Measurements from ENCODE around the gene STK10. TPM values are rescaled to one million over a fixed set of nuclear protein-coding genes. Genes with fewer than 3 reads are reported as not detected.

STK10 gene
- polyA plus RNA-seq, 1 of the 3 experiments (the other 2 are of a cell fraction): 11.0 TPM

DNA sequence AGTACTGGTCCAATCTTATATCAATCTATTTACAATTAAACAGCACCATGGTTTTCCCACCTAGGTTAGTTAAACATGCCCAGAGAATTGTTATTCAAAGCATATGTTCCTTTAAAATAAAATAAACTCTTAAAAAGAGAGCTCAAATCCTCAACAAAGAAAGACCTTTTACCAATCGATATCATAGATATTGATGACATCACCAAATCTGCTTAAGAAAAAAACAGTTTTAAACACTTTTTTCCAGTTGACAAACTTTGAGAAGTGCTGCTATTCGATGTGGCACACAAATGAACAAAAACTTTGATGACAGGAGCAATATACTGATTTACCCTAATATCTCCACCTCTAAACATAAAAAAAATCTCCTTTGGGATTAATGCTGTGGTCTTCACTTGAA is 21.7 kb upstream of the STK10 start:
- H3K79me2 ChIP-seq (ENCODE audit: insufficient read depth): peaks cover 45% of the 10 kb centered on the region; the same call in 1 of the 2 replicates
- POLR2A ChIA-PET: no interaction called here
- H3K4me3 ChIP-seq (ENCODE audit: low read depth in 2 of 2, low read length in 1 of 2): no peak overlapping the region
- H3K4me1 ChIP-seq (ENCODE audit: control insufficient read depth in 1 of 2, insufficient read depth in 2 of 2, low read depth in 1 of 2, low read length in 1 of 2): no peaks in the 10 kb centered on the region; a peak in 1 of 4 replicates
- H3K36me3 ChIP-seq (replicated peaks in 1 of 2; ENCODE audit: control insufficient read depth in 1 of 2, insufficient read depth in 2 of 2, low read length in 1 of 2): peaks cover 20 to 38% of the 10 kb centered on the region in 2 experiments
- 95% methylated on average over 2 of the region's 2 CpGs for WGBS (ENCODE audit: low lambda C conversion rate)
- H3K27me3 ChIP-seq (ENCODE audit: insufficient read depth): no peaks in the 10 kb centered on the region
- DNase-seq: no peak
- peaks cover 4% of the 10 kb centered on the region for H3F3A ChIP-seq (replicated peaks; ENCODE audit: insufficient read depth)
- TF ChIP-seq, protein P1, sequence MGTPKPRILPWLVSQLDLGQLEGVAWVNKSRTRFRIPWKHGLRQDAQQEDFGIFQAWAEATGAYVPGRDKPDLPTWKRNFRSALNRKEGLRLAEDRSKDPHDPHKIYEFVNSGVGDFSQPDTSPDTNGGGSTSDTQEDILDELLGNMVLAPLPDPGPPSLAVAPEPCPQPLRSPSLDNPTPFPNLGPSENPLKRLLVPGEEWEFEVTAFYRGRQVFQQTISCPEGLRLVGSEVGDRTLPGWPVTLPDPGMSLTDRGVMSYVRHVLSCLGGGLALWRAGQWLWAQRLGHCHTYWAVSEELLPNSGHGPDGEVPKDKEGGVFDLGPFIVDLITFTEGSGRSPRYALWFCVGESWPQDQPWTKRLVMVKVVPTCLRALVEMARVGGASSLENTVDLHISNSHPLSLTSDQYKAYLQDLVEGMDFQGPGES (IDR thresholded peaks at IDR 0.05; ENCODE audit: low read depth, low read length): no peak
- TF ChIP-seq FOXJ3 (CRISPR knock-in tag; IDR thresholded peaks at IDR 0.05): no peak
- no peak for TF ChIP-seq MEF2A (IDR thresholded peaks at IDR 0.05; ENCODE audit: borderline replicate concordance, low read depth)
- no peak for TF ChIP-seq GABPA (IDR thresholded peaks at IDR 0.05; ENCODE audit: low read depth)
- TF ChIP-seq CHD2 (IDR thresholded peaks at IDR 0.05; ENCODE audit: low read length, partially characterized antibody): no peak
- TF ChIP-seq NFIC (IDR thresholded peaks at IDR 0.05; ENCODE audit: borderline replicate concordance): no peak
- no peak for TF ChIP-seq RCOR1 (IDR thresholded peaks at IDR 0.05; ENCODE audit: low read length)
- no peak for TF ChIP-seq FOSL2 (IDR thresholded peaks at IDR 0.05; ENCODE audit: borderline replicate concordance, low read depth)
- TF ChIP-seq TCF12 (IDR thresholded peaks at IDR 0.05): no peak
- TF ChIP-seq SMC3 (IDR thresholded peaks at IDR 0.05; ENCODE audit: low read depth, low read length): no peak
- TF ChIP-seq, protein P2, sequence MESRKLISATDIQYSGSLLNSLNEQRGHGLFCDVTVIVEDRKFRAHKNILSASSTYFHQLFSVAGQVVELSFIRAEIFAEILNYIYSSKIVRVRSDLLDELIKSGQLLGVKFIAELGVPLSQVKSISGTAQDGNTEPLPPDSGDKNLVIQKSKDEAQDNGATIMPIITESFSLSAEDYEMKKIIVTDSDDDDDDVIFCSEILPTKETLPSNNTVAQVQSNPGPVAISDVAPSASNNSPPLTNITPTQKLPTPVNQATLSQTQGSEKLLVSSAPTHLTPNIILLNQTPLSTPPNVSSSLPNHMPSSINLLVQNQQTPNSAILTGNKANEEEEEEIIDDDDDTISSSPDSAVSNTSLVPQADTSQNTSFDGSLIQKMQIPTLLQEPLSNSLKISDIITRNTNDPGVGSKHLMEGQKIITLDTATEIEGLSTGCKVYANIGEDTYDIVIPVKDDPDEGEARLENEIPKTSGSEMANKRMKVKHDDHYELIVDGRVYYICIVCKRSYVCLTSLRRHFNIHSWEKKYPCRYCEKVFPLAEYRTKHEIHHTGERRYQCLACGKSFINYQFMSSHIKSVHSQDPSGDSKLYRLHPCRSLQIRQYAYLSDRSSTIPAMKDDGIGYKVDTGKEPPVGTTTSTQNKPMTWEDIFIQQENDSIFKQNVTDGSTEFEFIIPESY (IDR thresholded peaks at IDR 0.05; ENCODE audit: borderline replicate concordance, low read depth): no peak
- no peak for TF ChIP-seq RAD21 (IDR thresholded peaks at IDR 0.05; ENCODE audit: low read length)
- TF ChIP-seq, protein P3, sequence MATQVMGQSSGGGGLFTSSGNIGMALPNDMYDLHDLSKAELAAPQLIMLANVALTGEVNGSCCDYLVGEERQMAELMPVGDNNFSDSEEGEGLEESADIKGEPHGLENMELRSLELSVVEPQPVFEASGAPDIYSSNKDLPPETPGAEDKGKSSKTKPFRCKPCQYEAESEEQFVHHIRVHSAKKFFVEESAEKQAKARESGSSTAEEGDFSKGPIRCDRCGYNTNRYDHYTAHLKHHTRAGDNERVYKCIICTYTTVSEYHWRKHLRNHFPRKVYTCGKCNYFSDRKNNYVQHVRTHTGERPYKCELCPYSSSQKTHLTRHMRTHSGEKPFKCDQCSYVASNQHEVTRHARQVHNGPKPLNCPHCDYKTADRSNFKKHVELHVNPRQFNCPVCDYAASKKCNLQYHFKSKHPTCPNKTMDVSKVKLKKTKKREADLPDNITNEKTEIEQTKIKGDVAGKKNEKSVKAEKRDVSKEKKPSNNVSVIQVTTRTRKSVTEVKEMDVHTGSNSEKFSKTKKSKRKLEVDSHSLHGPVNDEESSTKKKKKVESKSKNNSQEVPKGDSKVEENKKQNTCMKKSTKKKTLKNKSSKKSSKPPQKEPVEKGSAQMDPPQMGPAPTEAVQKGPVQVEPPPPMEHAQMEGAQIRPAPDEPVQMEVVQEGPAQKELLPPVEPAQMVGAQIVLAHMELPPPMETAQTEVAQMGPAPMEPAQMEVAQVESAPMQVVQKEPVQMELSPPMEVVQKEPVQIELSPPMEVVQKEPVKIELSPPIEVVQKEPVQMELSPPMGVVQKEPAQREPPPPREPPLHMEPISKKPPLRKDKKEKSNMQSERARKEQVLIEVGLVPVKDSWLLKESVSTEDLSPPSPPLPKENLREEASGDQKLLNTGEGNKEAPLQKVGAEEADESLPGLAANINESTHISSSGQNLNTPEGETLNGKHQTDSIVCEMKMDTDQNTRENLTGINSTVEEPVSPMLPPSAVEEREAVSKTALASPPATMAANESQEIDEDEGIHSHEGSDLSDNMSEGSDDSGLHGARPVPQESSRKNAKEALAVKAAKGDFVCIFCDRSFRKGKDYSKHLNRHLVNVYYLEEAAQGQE (IDR thresholded peaks at IDR 0.05; ENCODE audit: low read depth, low read length): no peak
- TF ChIP-seq, protein P4, sequence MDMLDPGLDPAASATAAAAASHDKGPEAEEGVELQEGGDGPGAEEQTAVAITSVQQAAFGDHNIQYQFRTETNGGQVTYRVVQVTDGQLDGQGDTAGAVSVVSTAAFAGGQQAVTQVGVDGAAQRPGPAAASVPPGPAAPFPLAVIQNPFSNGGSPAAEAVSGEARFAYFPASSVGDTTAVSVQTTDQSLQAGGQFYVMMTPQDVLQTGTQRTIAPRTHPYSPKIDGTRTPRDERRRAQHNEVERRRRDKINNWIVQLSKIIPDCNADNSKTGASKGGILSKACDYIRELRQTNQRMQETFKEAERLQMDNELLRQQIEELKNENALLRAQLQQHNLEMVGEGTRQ (IDR thresholded peaks at IDR 0.05; ENCODE audit: borderline replicate concordance, low read depth, low read length): no peak
- no peak for TF ChIP-seq POLR2AphosphoS5 (IDR thresholded peaks at IDR 0.05; ENCODE audit: low read depth, low read length)
- TF ChIP-seq, protein P5, sequence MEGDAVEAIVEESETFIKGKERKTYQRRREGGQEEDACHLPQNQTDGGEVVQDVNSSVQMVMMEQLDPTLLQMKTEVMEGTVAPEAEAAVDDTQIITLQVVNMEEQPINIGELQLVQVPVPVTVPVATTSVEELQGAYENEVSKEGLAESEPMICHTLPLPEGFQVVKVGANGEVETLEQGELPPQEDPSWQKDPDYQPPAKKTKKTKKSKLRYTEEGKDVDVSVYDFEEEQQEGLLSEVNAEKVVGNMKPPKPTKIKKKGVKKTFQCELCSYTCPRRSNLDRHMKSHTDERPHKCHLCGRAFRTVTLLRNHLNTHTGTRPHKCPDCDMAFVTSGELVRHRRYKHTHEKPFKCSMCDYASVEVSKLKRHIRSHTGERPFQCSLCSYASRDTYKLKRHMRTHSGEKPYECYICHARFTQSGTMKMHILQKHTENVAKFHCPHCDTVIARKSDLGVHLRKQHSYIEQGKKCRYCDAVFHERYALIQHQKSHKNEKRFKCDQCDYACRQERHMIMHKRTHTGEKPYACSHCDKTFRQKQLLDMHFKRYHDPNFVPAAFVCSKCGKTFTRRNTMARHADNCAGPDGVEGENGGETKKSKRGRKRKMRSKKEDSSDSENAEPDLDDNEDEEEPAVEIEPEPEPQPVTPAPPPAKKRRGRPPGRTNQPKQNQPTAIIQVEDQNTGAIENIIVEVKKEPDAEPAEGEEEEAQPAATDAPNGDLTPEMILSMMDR (IDR thresholded peaks at IDR 0.05): no peak
- no peak for TF ChIP-seq TAF1 (IDR thresholded peaks at IDR 0.05; ENCODE audit: borderline replicate concordance, low read depth, low read length)
- no peak for TF ChIP-seq NRF1 (IDR thresholded peaks at IDR 0.05; ENCODE audit: low read depth, low read length)
- H3K27ac ChIP-seq (ENCODE audit: low read depth in 2 of 2, low read length in 1 of 2): no peak overlapping the region
- no peaks in the 10 kb centered on the region for H4K20me1 ChIP-seq (ENCODE audit: insufficient read depth)
- CTCF ChIA-PET: interaction anchor here (1.3 kb wide), 1 partner anchor 73 kb away, joined by 4 read pairs; no protein-coding TSS in a partner anchor
- no peaks in the 10 kb centered on the region for H3K9me3 ChIP-seq
- no peaks in the 10 kb centered on the region for H3K9me2 ChIP-seq
- H2AFZ ChIP-seq (ENCODE audit: low read depth): no peak overlapping the region
- no peak overlapping the region for H3K4me2 ChIP-seq
- H3K9ac ChIP-seq: no peak overlapping the region
